Parathyroid adenoma (tissue), 2 donors: ENCODE measurements around the gene RNF220.
A peak's percentile ranks its signal among the peaks of the same experiment; 100 is the strongest.

ENCODE experiments used
- H2AFZ ChIP-seq: fragments of 300-600 bp; sonication (generic); one replicate; pipeline ENCODE4 v1.7.0; 2017; ENCODE audit warnings: antibody characterized with exemption, mild to moderate bottlenecking
- H3K27ac ChIP-seq: fragments of 300-600 bp; sonication (generic); one replicate; pipeline ENCODE4 v1.7.0; 2017
- H3K27me3 ChIP-seq: fragments of 300-600 bp; sonication (generic); one replicate; pipeline ENCODE4 v1.7.0; 2017; ENCODE audit warnings: low read length; ENCODE audit not compliant: control insufficient read depth, insufficient read depth
- H3K36me3 ChIP-seq: fragments of 300-600 bp; sonication (generic); one replicate; pipeline ENCODE4 v1.7.0; 2017; ENCODE audit warnings: low read length; ENCODE audit not compliant: control insufficient read depth, insufficient read depth
- H3K4me1 ChIP-seq: fragments of 300-600 bp; sonication (generic); one replicate; pipeline ENCODE4 v1.7.0; 2017; ENCODE audit warnings: control low read depth
- H3K4me2 ChIP-seq: fragments of 300-600 bp; sonication (generic); one replicate; pipeline ENCODE4 v1.7.0; 2017; ENCODE audit warnings: low read length
- H3K4me3 ChIP-seq: fragments of 300-600 bp; sonication (generic); one replicate; pipeline ENCODE4 v1.7.0; 2017; ENCODE audit warnings: low read depth, low read length
- H3K79me2 ChIP-seq: fragments of 300-600 bp; sonication (generic); one replicate; pipeline ENCODE4 v1.7.0; 2017; ENCODE audit warnings: control low read depth
- H3K9ac ChIP-seq: fragments of 300-600 bp; sonication (generic); one replicate; pipeline ENCODE4 v1.7.0; 2017; ENCODE audit warnings: mild to moderate bottlenecking
- H3K9me3 ChIP-seq: fragments of 300-600 bp; sonication (generic); one replicate; pipeline ENCODE4 v1.7.0; 2017; ENCODE audit warnings: low read length; ENCODE audit not compliant: control insufficient read depth
- CTCF ChIP-seq: fragments of 300-600 bp; sonication (generic); IDR thresholded peaks from one replicate; pipeline ENCODE4 v1.7.0; 2017; ENCODE audit warnings: antibody characterized with exemption, mild to moderate bottlenecking
- donor health status: primary hyperparathyroidism.

Gene RNF220

GRCh38 chr1:44422161-44422560, 17.1 kb downstream of the RNF220 start:
- Histone ChIP-seq H3K27ac (peak overlapping the region; percentile 19), H3K4me3 (no peak overlapping the region), H3K9me3 (no peaks in the 10 kb centered on the region), H3K79me2 (no peaks in the 10 kb centered on the region), H2AFZ (no peak overlapping the region), H3K27me3 (no peaks in the 10 kb centered on the region), H3K9ac (no peak overlapping the region), H3K36me3 (no peaks in the 10 kb centered on the region), H3K4me2 (no peak overlapping the region), H3K4me1 (no peaks in the 10 kb centered on the region)
- TF ChIP-seq CTCF = no peak

- Histone ChIP-seq H2AFZ (no peak overlapping the region), H3K9ac (no peak overlapping the region), H3K9me3 (no peaks in the 10 kb centered on the region), H3K27me3 (peaks cover 4% of the 10 kb centered on the region), H3K27ac (no peak overlapping the region), H3K36me3 (no peaks in the 10 kb centered on the region), H3K4me1 (no peaks in the 10 kb centered on the region), H3K4me3 (no peak overlapping the region), H3K4me2 (peak overlapping the region; percentile 46), H3K79me2 (no peaks in the 10 kb centered on the region)
- TF ChIP-seq CTCF = no peak
Observed at GRCh38 chr1:44423591-44424537, 18.8 kb downstream of the RNF220 start.

- H3K36me3 ChIP-seq = no peaks in the 10 kb centered on the region
- no peak overlapping the region for H3K9ac ChIP-seq
- TF ChIP-seq CTCF = no peak
- no peak overlapping the region for H3K4me2 ChIP-seq
- no peaks in the 10 kb centered on the region for H3K79me2 ChIP-seq
- peaks cover 4% of the 10 kb centered on the region for H3K27me3 ChIP-seq
- H3K9me3 ChIP-seq = no peaks in the 10 kb centered on the region
- no peaks in the 10 kb centered on the region for H3K4me1 ChIP-seq
- H3K27ac ChIP-seq = no peak overlapping the region
- no peak overlapping the region for H3K4me3 ChIP-seq
- no peak overlapping the region for H2AFZ ChIP-seq
Observed at GRCh38 chr1:44424747-44425146, 19.7 kb downstream of the RNF220 start.

GRCh38 chr1:44425341-44426082, 20.5 kb downstream of the RNF220 start:
- H3K9me3 ChIP-seq = no peaks in the 10 kb centered on the region
- no peak overlapping the region for H2AFZ ChIP-seq
- H3K36me3 ChIP-seq = no peaks in the 10 kb centered on the region
- no peak overlapping the region for H3K4me3 ChIP-seq
- H3K79me2 ChIP-seq = no peaks in the 10 kb centered on the region
- H3K4me2 ChIP-seq = no peak overlapping the region
- no peak overlapping the region for H3K9ac ChIP-seq
- peaks cover 4% of the 10 kb centered on the region for H3K27me3 ChIP-seq
- no peaks in the 10 kb centered on the region for H3K4me1 ChIP-seq
- H3K27ac ChIP-seq = no peak overlapping the region
- no peak for TF ChIP-seq CTCF
